IPS-20b (cell line): ENCODE measurements around the gene HAT1.

ENCODE experiments used
- H3K27ac ChIP-seq: one replicate; pipeline ENCODE4 v1.5.1; 2013; ENCODE audit warnings: low read length
- H3K27me3 ChIP-seq: 2 replicates; pipeline ENCODE4 v1.6.1; 2013; ENCODE audit warnings: mild to moderate bottlenecking, low read length, inconsistent platforms; ENCODE audit not compliant: insufficient read depth
- H3K36me3 ChIP-seq: 2 replicates; pipeline ENCODE4 v1.6.1; 2013; ENCODE audit warnings: low read depth, mild to moderate bottlenecking, inconsistent platforms, low read length, moderate library complexity; ENCODE audit not compliant: insufficient read depth
- H3K4me1 ChIP-seq: 2 replicates; pipeline ENCODE4 v1.6.1; 2013; ENCODE audit warnings: mild to moderate bottlenecking, control low read depth, inconsistent platforms, low read length, moderate library complexity; ENCODE audit not compliant: insufficient read depth
- H3K4me3 ChIP-seq: 2 replicates; pipeline ENCODE4 v1.5.1; 2013; ENCODE audit warnings: mild to moderate bottlenecking, low read length, inconsistent platforms
- H3K9ac ChIP-seq: 2 replicates; pipeline ENCODE4 v1.6.1; 2013; ENCODE audit warnings: low read depth, mild to moderate bottlenecking, inconsistent platforms, low read length, moderate library complexity
- H3K9me3 ChIP-seq: 2 replicates; pipeline ENCODE4 v1.6.1; 2013; ENCODE audit warnings: mild to moderate bottlenecking, low read depth, low read length, inconsistent platforms; ENCODE audit not compliant: insufficient read depth

The HAT1 gene

GRCh38 chr2:172009823-172010222, 87.6 kb downstream of the HAT1 start:
- Histone ChIP-seq H3K36me3 (no peaks in the 10 kb centered on the region), H3K9me3 (no peaks in the 10 kb centered on the region), H3K27ac (no peak overlapping the region), H3K27me3 (no peaks in the 10 kb centered on the region), H3K9ac (no peak overlapping the region), H3K4me1 (peaks cover 15% of the 10 kb centered on the region), H3K4me3 (no peak overlapping the region)

GRCh38 chr2:172011812-172012575, 89.7 kb downstream of the HAT1 start:
- H3K4me3 ChIP-seq = no peak overlapping the region
- no peak overlapping the region for H3K27ac ChIP-seq
- no peaks in the 10 kb centered on the region for H3K27me3 ChIP-seq
- H3K4me1 ChIP-seq = peaks cover 15% of the 10 kb centered on the region
- no peak overlapping the region for H3K9ac ChIP-seq
- no peaks in the 10 kb centered on the region for H3K9me3 ChIP-seq
- no peaks in the 10 kb centered on the region for H3K36me3 ChIP-seq

GRCh38 chr2:172012677-172013391, 90.6 kb downstream of the HAT1 start:
- Histone ChIP-seq H3K27me3 (no peaks in the 10 kb centered on the region), H3K4me1 (peaks cover 15% of the 10 kb centered on the region), H3K27ac (no peak overlapping the region), H3K9ac (peak overlapping the region; percentile 28; the same call in 1 of the 2 replicates), H3K9me3 (no peaks in the 10 kb centered on the region), H3K36me3 (no peaks in the 10 kb centered on the region), H3K4me3 (no peak overlapping the region)

GRCh38 chr2:172013396-172013795, 91.1 kb downstream of the HAT1 start:
- Histone ChIP-seq H3K9ac (peak overlapping the region; percentile 28; the same call in 1 of the 2 replicates), H3K27ac (no peak overlapping the region), H3K4me1 (peaks cover 15% of the 10 kb centered on the region), H3K27me3 (no peaks in the 10 kb centered on the region), H3K9me3 (no peaks in the 10 kb centered on the region), H3K4me3 (no peak overlapping the region), H3K36me3 (no peaks in the 10 kb centered on the region)

GRCh38 chr2:172021074-172021931, 99.0 kb downstream of the HAT1 start:
- no peaks in the 10 kb centered on the region for H3K27me3 ChIP-seq
- peak overlapping the region; percentile 62; the same call in 1 of the 2 replicates for H3K9ac ChIP-seq
- no peaks in the 10 kb centered on the region for H3K36me3 ChIP-seq
- peak overlapping the region; percentile 8; the same call in 1 of the 2 replicates for H3K4me3 ChIP-seq
- H3K4me1 ChIP-seq = peaks cover 10% of the 10 kb centered on the region; the same call in 1 of the 2 replicates
- no peaks in the 10 kb centered on the region for H3K9me3 ChIP-seq
- H3K27ac ChIP-seq = no peak overlapping the region

- peak overlapping the region; percentile 8; the same call in 1 of the 2 replicates for H3K4me3 ChIP-seq
- no peak overlapping the region for H3K27ac ChIP-seq
- H3K9ac ChIP-seq = peak overlapping the region; percentile 62; the same call in 1 of the 2 replicates
- no peaks in the 10 kb centered on the region for H3K36me3 ChIP-seq
- H3K9me3 ChIP-seq = no peaks in the 10 kb centered on the region
- no peaks in the 10 kb centered on the region for H3K27me3 ChIP-seq
- peaks cover 10% of the 10 kb centered on the region; the same call in 1 of the 2 replicates for H3K4me1 ChIP-seq
These were observed 99.7 kb downstream of the HAT1 start for GRCh38 chr2:172021955-172022354.

- Histone ChIP-seq H3K4me3 (no peak overlapping the region), H3K9me3 (no peaks in the 10 kb centered on the region), H3K27ac (no peak overlapping the region), H3K9ac (no peak overlapping the region), H3K4me1 (peaks cover 4% of the 10 kb centered on the region; the same call in 1 of the 2 replicates), H3K27me3 (no peaks in the 10 kb centered on the region), H3K36me3 (no peaks in the 10 kb centered on the region)
These were observed 109.3 kb downstream of the HAT1 start for GRCh38 chr2:172031536-172031935.
